ENCODE data around the gene EFHD1. TPM values are rescaled to one million over a fixed set of nuclear protein-coding genes. Genes with fewer than 3 reads are reported as not detected.

EFHD1 gene
- total RNA-seq, 2 donors from 2014 or later, result 4.0 to 4.4 TPM

GRCh38 chr2:232698556-232699091 lies 65.2 kb downstream of the EFHD1 start:
- no peaks in the 10 kb centered on the region for H3K27me3 ChIP-seq
- intact Hi-C loops (cut with DNase I), result no loop called here
- 22 to 28% methylated on average over 4 of the region's 4 CpGs for WGBS, 2 donors
- H3K36me3 ChIP-seq (replicated peaks in 1 of 2; ENCODE audit: insufficient read depth in 1 of 2, low read depth in 2 of 2), result no peaks in the 10 kb centered on the region
- peak overlapping the region in 3 of 4 donors; percentile 96 to 97 (median 97) for H3K27ac ChIP-seq
- TF ChIP-seq POLR2A (IDR thresholded peaks at IDR 0.05), result no peak
- TF ChIP-seq CTCF (IDR thresholded peaks at IDR 0.05), result no peak
- no peaks in the 10 kb centered on the region for H3K9me3 ChIP-seq
- no peak for ATAC-seq
- DNase-seq, result no peak
- H3K4me3 ChIP-seq, result peak overlapping the region; percentile 73 to 98
- H3K4me1 ChIP-seq, result peaks cover 55% of the 10 kb centered on the region

- no peak overlapping the region for H3K4me3 ChIP-seq
- H3K36me3 ChIP-seq (replicated peaks in 1 of 2; ENCODE audit: insufficient read depth in 1 of 2, low read depth in 2 of 2), result no peaks in the 10 kb centered on the region
- TF ChIP-seq POLR2A (IDR thresholded peaks at IDR 0.05), result no peak
- TF ChIP-seq CTCF (IDR thresholded peaks at IDR 0.05), result no peak
- peaks cover 55% of the 10 kb centered on the region for H3K4me1 ChIP-seq
- no peak for DNase-seq
- no peaks in the 10 kb centered on the region for H3K27me3 ChIP-seq
- intact Hi-C loops (cut with DNase I), result no loop called here
- WGBS, 2 donors, result 48% methylated on average over 2 of the region's 2 CpGs
- H3K27ac ChIP-seq, result no peak overlapping the region
- no peak for ATAC-seq
- H3K9me3 ChIP-seq, result no peaks in the 10 kb centered on the region
Measured at GRCh38 chr2:232699110-232699509, 65.7 kb downstream of the EFHD1 start.

- ATAC-seq, result no peak
- no peak for DNase-seq
- 65 to 67% methylated on average over 1 of the region's 1 CpG for WGBS, 2 donors
- Histone ChIP-seq H3K9me3 (no peaks in the 10 kb centered on the region), H3K4me1 (peaks cover 55% of the 10 kb centered on the region), H3K4me3 (no peak overlapping the region), H3K27me3 (no peaks in the 10 kb centered on the region), H3K27ac (no peak overlapping the region), H3K36me3 (replicated peaks in 1 of 2; ENCODE audit: insufficient read depth in 1 of 2, low read depth in 2 of 2) (no peaks in the 10 kb centered on the region)
- intact Hi-C loops (cut with DNase I), result no loop called here
- TF ChIP-seq POLR2A (IDR thresholded peaks at IDR 0.05) (no peak), CTCF (IDR thresholded peaks at IDR 0.05) (no peak)
Measured at GRCh38 chr2:232700154-232700553, 66.8 kb downstream of the EFHD1 start.

- Histone ChIP-seq H3K4me3 (no peak overlapping the region), H3K4me1 (peaks cover 9% of the 10 kb centered on the region), H3K36me3 (replicated peaks in 1 of 2; ENCODE audit: insufficient read depth in 1 of 2, low read depth in 2 of 2) (peaks cover 0 to 8% of the 10 kb centered on the region in 2 donors), H3K9me3 (no peaks in the 10 kb centered on the region), H3K27ac (no peak overlapping the region), H3K27me3 (no peaks in the 10 kb centered on the region)
- ATAC-seq (no peak), DNase-seq (no peak)
- 85 to 95% methylated on average over 4 of the region's 4 CpGs for WGBS, 2 donors
- no peak for TF ChIP-seq CTCF (IDR thresholded peaks at IDR 0.05)
- no peak for TF ChIP-seq POLR2A (IDR thresholded peaks at IDR 0.05)
- intact Hi-C loops (cut with DNase I), result no loop called here
Measured at GRCh38 chr2:232707076-232707475, 73.7 kb downstream of the EFHD1 start.

- ATAC-seq (no peak), DNase-seq (no peak)
- intact Hi-C loops (cut with DNase I), result no loop called here
- no peaks in the 10 kb centered on the region for H3K27me3 ChIP-seq
- no peak overlapping the region for H3K27ac ChIP-seq
- H3K36me3 ChIP-seq (replicated peaks in 1 of 2; ENCODE audit: insufficient read depth in 1 of 2, low read depth in 2 of 2), result peaks cover 0 to 2% of the 10 kb centered on the region in 2 donors
- H3K4me1 ChIP-seq, result peaks cover 15% of the 10 kb centered on the region
- no peak overlapping the region for H3K4me3 ChIP-seq
- TF ChIP-seq POLR2A (IDR thresholded peaks at IDR 0.05), result no peak
- TF ChIP-seq CTCF (IDR thresholded peaks at IDR 0.05), result no peak
- H3K9me3 ChIP-seq, result no peaks in the 10 kb centered on the region
Measured at GRCh38 chr2:232713505-232713904, 80.1 kb downstream of the EFHD1 start.

All from body of pancreas (tissue), 4 donors.